ENCODE data around the gene GRIA3. TPM values are rescaled to one million over a fixed set of nuclear protein-coding genes. Genes with fewer than 3 reads are reported as not detected.
"Not testable (repeated sequence)": the region's sequence is repeated elsewhere in the genome, so short reads cannot be mapped to it uniquely, and the experiment has no call there.

GRIA3 gene
- total RNA-seq, 1 experiment from 2014 or later: not detected

GRCh38 chrX:123525123-123525725, 341.1 kb downstream of the GRIA3 start (continued):
- no peak for TF ChIP-seq CEBPB (IDR thresholded peaks at IDR 0.05; ENCODE audit: low read depth)
- TF ChIP-seq CTCF (IDR thresholded peaks at IDR 0.05 in 2 of 3, conservative IDR thresholded peaks at IDR 0.05 in 1 of 3; ENCODE audit: borderline replicate concordance in 1 of 3, insufficient read depth in 1 of 3, low read depth in 2 of 3, low read length in 2 of 3): no peak
- TF ChIP-seq SRF (IDR thresholded peaks at IDR 0.05; ENCODE audit: low read depth): no peak
- no peak for TF ChIP-seq ZFX (IDR thresholded peaks at IDR 0.05)
- TF ChIP-seq JUND (IDR thresholded peaks at IDR 0.05): no peak
- TF ChIP-seq TCF7L2 (IDR thresholded peaks at IDR 0.05; ENCODE audit: borderline replicate concordance, extremely low read depth, insufficient read depth, insufficient read length): no peak

GRCh38 chrX:123530726-123531125, 346.6 kb downstream of the GRIA3 start:
- not testable (repeated sequence) for BruUV-seq (replicated peaks); ATAC-seq

More at GRCh38 chrX:123530726-123531125, 346.6 kb downstream of the GRIA3 start:
- H3K9ac ChIP-seq (ENCODE audit: low read length); CTCF ChIA-PET; H3K27me3 ChIP-seq (ENCODE audit: insufficient read depth, low read length); POLR2A ChIA-PET; H3K27ac ChIP-seq (ENCODE audit: low read depth, low read length); DNase-seq (ENCODE audit: low read depth, low spot score); H3K4me1 ChIP-seq (ENCODE audit: control insufficient read depth in 1 of 2, insufficient read depth in 2 of 2, low read length in 2 of 2); H3K4me2 ChIP-seq (ENCODE audit: low read length); H2AFZ ChIP-seq (ENCODE audit: low read depth, low read length, poor library complexity, severe bottlenecking); H3K9me2 ChIP-seq (ENCODE audit: insufficient read depth); RAD21 ChIA-PET (ENCODE audit: low non-redundant PET in 1 of 2, low total read pairs in 2 of 2, uncharacterized antibody in 2 of 2, unreplicated experiment in 2 of 2); intact Hi-C loops (cut with micrococcal nuclease); H3K4me3 ChIP-seq (replicated peaks in 1 of 2; ENCODE audit: low read depth in 1 of 2, low read length in 2 of 2); H3K36me3 ChIP-seq (ENCODE audit: control insufficient read depth in 1 of 2, insufficient read depth in 2 of 2, low read length in 2 of 2); H3K79me2 ChIP-seq (ENCODE audit: insufficient read depth, low read length); H3K9me3 ChIP-seq (ENCODE audit: control insufficient read depth in 1 of 2, insufficient read depth in 1 of 2, low read depth in 1 of 2, low read length in 2 of 2); H4K20me1 ChIP-seq (ENCODE audit: insufficient read depth): not testable (repeated sequence)
